ENCODE measurements around the gene VSIG10L.

The VSIG10L gene

DNA sequence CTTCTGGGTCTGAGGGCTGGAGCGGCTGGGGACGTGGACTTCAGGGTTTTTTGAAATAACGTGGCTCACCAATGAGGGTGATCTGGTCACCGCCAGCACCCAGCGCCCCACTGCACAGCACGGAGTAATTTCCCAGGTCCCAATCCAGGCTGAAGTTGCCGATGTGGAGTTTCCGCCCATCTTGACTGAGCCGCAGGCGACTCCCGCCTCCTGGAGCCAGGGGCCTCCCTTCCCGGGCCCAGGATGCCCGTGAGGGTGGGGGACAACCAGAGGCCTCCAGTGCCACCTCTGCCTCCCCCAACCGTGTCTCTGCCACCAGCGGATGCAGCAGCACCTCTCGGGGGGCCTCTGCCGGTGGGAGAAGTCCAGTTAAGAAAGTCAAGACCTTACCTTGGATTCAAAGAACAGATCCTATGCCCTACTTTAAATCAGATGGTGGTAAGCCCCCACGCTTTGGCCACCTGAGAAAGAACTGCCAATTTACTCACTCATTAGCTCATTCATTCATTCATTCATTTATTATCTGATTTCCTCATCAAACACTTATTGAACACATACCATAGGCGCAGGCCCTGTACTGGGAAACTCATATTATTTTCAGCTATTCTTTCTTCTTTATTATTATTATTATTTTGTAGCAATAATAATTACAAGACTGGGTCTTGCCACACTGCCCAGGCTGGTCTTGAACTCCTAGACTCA lies 3.9 kb downstream of the VSIG10L start:
- no peak for DNase-seq

DNA sequence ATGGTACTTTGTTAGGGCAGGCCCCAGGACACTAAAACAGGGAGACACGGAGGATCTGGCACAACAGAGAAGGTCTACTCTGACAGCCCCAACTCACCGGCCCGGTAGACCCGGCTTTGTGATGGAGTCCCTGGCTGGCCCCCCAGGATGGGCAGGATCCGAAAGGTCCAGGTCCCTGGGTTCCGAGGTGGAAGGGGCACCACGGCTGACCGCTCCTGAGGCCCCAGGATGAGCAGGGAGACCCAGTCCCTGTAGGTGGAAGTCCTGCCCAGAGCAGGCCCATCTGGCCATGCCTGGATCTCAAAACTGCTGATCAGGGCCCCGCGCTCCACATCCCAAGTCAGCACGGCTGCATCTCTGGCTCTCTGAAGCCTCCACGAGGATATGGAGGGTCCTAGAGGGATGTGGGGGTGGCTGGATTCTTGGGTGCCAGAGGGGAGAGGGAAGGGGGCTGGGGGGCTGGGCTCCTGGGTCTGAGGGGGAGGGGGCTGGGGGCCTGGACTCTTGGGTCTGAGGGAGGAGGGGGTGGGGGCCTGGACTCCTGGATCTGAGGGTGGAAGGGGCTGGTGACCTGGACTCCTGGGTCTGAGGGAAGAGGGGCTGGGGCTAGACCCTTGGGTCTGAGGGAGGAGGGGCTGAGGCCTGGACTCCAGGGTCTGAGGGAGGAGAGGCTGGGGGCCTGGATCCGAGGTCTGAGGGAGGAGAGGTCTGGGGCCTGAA lies 4.6 kb downstream of the VSIG10L start:
- DNase-seq = no peak

- DNase-seq = no peak
These were observed 8.0 kb downstream of the VSIG10L start for GRCh38 chr19:51333836-51334460.

DNA sequence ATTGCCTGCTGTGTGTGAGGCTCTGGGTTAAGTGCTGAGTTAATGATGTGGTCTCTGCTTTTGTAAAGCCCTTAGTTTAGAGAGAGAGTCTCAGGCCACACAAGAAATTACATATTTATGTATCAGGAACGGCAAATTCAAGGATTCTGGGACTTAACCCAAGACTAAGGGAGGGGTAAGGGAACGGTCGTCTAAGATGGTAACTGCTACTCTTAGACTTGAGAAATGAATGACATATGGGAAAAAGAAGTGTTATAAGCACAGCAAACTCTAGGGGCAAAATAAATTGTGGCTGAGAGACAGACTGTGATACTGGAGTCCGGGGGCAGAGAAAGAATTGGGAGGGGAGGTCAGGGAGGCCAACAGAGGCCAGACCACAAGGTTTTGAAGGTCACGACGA lies 10.2 kb downstream of the VSIG10L start:
- DNase-seq = no peak

- DNase-seq = no peak
These were observed 10.7 kb downstream of the VSIG10L start for GRCh38 chr19:51331193-51331592.

- no peak for DNase-seq
These were observed 11.6 kb downstream of the VSIG10L start for GRCh38 chr19:51330366-51330765.

GRCh38 chr19:51329411-51329810 lies 12.5 kb downstream of the VSIG10L start:
- DNase-seq = no peak

- DNase-seq = no peak
These were observed 14.6 kb downstream of the VSIG10L start for GRCh38 chr19:51327066-51328001.

GRCh38 chr19:51326216-51327065 lies 15.5 kb downstream of the VSIG10L start:
- DNase-seq = no peak

DNA sequence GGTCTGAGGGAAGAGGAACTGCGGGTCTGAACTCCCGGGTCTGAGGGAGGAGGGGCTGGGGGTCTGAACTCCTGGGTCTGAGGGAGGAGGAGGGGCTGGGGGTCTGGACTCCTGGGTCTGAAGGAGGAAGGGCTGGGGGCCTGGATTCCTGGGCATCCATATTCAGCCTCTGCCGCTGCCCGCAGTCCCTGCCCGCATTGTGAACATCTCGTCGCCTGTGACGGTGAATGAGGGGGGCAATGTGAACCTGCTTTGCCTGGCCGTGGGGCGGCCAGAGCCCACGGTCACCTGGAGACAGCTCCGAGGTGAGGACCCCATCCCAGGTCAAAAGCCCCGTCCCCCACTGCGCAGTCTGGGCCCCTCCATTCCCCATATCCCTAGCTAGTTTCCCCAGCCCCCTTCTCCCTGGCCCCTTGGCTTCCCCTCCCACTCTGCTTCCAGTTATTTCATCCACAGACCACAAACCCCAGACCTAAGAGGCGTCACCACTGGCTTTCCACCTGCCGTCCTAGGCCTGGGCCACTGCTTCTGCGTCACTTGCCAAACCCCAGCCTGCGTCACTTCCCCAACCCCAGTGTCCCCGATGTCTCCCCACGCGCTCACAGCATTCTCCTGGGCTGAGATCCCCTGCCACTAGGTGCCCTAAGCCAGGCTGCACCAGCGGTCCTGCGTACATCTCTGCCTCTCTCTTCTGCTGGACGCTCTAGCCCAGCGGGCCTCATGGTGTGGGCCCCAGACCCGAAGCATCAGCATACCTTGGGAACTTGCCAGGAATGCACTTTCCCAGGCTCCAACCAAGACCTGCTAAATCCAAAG lies 16.6 kb downstream of the VSIG10L start:
- DNase-seq = no peak

DNA sequence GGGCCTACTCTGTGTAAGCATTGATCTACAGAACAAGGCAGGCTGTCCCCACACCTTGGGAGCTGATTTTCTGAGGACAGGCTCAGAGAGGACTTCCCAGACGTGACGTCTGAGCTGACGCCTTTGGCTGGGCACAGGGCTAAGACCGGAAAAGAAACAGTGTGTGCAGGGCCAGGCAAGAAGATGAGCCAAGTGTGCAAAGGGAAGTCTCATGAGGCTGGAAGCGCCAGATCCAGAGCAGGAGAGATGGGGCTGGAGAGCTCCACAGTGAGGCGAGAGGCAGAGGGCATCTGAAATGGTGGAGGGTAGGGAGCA lies 17.8 kb downstream of the VSIG10L start:
- no peak for DNase-seq

DNA sequence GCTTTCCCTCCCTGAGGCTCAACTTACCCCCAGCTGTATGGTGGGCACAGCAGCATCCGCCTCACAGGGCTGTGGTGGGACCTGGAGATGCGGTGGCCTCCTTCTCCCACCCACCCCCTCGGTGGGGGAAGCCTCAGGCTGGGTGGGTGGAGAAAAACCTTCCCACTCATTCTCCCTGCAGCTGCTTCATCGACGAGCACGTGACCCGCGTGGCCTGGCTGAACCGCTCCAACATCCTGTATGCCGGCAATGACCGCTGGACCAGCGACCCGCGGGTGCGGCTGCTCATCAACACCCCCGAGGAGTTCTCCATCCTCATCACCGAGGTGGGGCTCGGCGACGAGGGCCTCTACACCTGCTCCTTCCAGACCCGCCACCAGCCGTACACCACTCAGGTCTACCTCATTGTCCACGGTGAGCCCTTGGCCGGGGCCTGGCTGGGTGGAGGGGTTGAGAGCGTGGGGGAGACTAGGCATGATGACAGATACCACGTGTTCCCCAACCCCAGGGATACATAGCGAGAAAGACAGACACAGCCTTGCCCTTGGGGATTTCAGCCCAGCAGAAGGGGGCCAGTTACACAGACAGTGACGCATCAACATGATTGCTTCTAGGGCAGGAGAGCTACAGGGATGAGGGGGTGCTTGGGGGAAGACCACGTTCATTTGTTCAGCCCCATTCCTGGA lies 18.3 kb downstream of the VSIG10L start:
- DNase-seq = no peak

DNA sequence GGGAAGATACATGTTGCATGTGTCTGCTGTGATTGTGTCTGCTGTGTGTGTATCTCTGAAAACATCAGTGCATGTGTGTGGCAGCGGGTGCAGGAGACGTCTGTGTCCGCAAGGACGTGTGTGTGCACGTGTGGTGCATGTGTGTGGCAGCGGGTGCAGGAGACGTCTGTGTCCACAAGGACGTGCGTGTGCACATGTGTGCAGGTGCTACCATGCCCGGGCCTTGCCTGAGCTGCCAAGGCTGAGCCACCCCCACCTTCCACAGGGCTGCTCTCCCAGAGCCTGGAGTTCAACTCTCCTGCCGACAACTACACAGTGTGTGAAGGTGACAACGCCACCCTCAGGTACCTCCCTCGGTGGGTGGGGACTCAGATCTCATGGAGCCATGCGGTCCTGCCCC lies 20.1 kb downstream of the VSIG10L start:
- DNase-seq = no peak

GRCh38 chr19:51320280-51320657 lies 21.7 kb downstream of the VSIG10L start:
- DNase-seq = no peak

GRCh38 chr19:51319649-51320279 lies 22.2 kb downstream of the VSIG10L start:
- DNase-seq = no peak

DNA sequence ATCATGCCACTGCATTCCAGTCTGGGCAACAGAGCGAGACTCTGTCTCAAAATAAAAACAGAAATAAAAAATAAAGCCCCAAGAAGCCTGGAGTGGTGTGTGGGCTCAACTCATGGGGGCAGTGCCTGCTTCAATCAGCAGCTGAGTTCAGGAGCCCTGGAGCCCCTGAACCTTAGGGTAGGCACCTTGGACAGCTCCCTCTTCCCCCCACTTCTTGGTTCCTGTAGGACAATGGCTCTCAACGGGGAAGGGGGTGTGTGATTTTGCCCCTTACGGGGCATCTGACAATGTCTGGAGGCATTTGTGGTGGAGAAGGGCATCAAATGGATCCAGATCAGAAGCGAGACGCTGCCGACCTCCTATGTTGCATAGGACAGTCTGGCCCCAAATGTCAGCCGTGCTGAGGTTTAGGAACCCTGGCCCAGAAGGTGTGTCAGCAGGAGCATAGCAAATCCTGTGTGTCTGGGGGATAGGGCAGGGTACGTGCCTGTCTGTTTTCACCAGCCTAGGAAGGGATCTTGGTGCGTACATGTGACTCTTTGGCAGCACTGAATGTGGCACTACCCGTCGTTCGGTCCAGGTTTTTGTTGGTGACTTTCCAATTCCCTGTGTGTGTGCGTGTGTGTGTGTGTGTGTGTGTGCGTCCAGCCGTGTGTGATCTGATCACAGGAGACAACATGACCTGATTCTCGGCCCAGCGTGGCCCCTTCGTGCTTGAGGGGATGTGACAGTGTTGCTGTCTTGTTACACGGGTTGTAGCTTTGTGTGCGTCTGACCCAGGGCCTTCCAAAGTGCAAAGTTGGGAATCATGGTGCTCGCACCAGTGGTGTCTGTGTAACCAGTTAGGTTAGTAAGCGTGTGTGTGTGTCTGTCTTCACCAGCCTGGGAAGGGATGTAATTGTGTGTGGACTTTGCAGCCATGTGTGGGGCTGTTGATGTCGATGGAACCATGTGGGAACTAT lies 23.0 kb downstream of the VSIG10L start:
- DNase-seq = no peak

DNA sequence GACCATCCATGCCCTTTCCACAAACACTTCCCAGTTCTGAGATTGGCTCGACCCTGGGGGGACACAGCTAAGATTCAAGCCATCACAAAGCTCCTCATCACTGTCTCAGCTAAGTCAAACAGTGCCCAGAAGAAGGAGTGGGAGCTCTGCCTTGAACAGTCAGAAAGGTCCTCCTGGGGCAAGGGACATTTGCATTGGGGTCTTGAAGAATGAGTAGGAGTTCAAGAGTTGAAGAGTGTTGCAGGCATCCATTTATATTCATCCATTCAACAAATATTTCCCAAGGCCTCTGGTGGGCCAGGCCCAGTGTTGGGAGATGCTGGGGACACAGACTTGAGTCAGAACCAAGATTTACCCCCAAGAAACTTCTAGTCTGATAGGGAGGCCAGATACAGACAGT lies 24.0 kb downstream of the VSIG10L start:
- no peak for DNase-seq

DNA sequence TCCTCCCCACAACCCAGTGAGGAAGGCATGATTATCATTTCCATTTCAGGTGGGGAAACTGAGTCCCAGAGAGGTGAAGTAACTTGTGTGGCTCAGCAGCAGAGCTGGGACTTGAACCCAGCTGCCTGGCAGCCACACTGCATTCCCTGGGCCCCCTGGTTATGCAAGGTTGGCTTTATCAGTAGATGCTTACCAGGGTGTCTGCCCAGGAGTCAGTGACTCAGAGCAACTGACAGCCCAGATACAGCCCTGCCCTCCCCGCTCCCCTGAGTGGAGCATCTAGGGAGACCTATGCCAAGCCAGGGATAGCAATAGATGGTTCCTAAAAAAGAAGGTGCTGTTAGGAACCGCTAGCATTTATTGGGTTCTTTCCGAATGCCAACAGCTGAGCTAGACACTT lies 24.6 kb downstream of the VSIG10L start:
- no peak for DNase-seq

DNA sequence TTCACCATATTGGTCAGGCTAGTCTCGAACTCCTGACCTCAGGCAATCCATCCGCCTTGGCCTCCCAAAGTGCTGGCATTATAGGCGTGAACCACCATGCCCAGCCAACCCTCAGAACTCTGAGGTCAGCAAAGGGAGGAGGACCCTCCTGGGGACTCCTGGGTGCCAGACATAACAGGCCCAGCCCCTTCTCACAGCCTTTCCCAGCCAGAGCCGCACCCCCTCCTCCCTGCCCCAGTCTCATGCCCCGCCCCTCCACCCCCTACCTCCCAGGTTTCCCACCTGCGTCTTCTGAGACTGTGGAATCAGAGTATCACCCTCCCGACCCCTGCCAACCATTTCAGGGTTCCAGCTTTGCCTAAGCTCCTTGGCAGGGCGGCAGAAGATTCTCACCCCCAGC lies 25.3 kb downstream of the VSIG10L start:
- DNase-seq = no peak

Data from AML-193 (cell line).